Mucosa of stomach (tissue), 1 donor: Measurements from ENCODE around the gene ZSCAN26.

Experiments used
- H3K27me3 ChIP-seq: one replicate; pipeline ENCODE4 v1.7.0; 2013; ENCODE audit warnings: mild to moderate bottlenecking, low read length; ENCODE audit not compliant: control insufficient read depth, insufficient read depth
- H3K36me3 ChIP-seq: one replicate; pipeline ENCODE4 v1.7.0; 2013; ENCODE audit warnings: low read length; ENCODE audit not compliant: control insufficient read depth, insufficient read depth
- H3K4me1 ChIP-seq: one replicate; pipeline ENCODE4 v1.7.0; 2013; ENCODE audit warnings: mild to moderate bottlenecking, low read length; ENCODE audit not compliant: control insufficient read depth, insufficient read depth
- H3K4me3 ChIP-seq: one replicate; pipeline ENCODE4 v1.7.0; 2013; ENCODE audit warnings: low read length
- H3K9ac ChIP-seq: one replicate; pipeline ENCODE4 v1.7.0; 2013; ENCODE audit warnings: mild to moderate bottlenecking, low read length, moderate library complexity
- H3K9me3 ChIP-seq: one replicate; pipeline ENCODE4 v1.7.0; 2013; ENCODE audit warnings: mild to moderate bottlenecking, low read length, moderate library complexity; ENCODE audit not compliant: control insufficient read depth
- donor health status: Pancreatic carcinoma.

ZSCAN26 gene

DNA sequence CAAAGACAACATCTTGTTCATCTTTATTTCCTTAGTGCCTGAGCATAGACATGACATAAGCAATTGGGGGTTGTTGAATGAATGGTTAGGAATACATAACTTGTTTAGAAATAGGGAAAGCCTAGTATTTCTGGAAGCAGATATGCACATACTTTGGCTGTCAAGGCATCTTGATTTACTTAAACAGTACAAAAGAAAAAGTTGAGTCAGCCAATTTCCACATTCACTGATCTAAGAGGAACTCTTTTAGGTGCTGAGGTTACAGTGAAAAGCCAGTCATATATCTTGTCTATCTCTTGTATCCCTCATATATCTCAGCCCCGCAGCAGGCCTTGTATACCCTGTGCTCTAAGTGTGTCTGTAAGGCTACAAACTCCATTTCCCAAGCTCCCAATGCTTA is 26.5 kb upstream of the ZSCAN26 start:
- no peaks in the 10 kb centered on the region for H3K27me3 ChIP-seq
- no peak overlapping the region for H3K9ac ChIP-seq
- H3K4me1 ChIP-seq, result no peaks in the 10 kb centered on the region
- H3K9me3 ChIP-seq, result no peaks in the 10 kb centered on the region
- no peak overlapping the region for H3K4me3 ChIP-seq
- peaks cover 6% of the 10 kb centered on the region for H3K36me3 ChIP-seq

DNA sequence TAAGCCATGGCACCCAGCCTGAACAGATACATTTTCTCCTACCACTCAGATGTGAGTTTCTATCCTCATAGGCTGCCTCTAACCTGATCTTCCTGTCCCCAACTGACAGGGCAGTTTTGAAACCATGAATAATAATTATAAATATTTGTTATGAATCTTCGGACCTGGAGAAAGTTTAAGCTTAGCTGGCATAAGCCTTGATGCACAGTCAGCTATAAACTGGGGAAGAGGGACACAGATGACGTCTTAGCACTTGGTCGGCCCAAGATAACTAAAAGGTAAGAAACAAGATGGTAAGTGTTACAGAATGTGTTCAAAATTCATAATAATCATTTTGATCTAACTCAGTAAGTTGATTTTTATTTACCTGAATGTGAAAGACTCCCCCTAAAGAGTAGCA is 23.0 kb upstream of the ZSCAN26 start:
- H3K36me3 ChIP-seq, result peaks cover 6% of the 10 kb centered on the region
- no peak overlapping the region for H3K4me3 ChIP-seq
- H3K4me1 ChIP-seq, result no peaks in the 10 kb centered on the region
- no peaks in the 10 kb centered on the region for H3K27me3 ChIP-seq
- no peaks in the 10 kb centered on the region for H3K9me3 ChIP-seq
- no peak overlapping the region for H3K9ac ChIP-seq

DNA sequence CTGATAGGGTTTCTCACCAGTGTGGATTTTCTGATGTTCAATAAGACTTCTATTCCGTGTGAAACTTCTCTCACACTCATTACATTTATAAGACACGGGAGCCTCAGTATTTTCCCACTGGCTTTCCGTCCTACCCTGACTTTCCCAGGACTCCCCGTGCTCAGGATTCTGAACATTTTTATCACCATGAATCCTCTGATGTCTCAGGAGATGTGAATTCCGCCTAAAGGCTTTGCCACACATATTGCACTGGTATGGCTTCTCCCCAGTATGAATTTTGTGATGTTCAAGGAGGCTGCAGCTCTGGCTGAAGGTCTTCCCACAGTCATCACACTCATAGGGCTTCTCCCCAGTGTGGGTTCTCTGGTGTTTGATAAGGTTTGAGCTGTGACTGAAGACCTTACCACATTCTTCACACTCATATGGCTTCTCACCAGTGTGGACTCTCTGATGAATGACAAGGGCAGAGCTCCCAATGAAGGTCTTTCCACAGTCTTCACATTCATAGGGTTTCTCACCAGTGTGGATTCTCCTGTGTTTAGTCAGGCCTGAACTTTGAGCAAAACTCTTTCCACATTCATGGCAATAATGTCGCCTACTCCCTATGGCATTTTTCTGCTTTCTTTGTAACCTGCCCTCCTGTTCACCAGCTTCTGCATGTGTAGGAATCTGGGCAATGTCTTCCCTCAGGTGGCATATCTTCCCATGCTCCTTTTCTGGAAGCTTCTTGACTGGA is 21.6 kb upstream of the ZSCAN26 start:
- Histone ChIP-seq H3K4me3 (no peak overlapping the region), H3K27me3 (no peaks in the 10 kb centered on the region), H3K36me3 (peaks cover 6% of the 10 kb centered on the region), H3K9ac (no peak overlapping the region), H3K4me1 (peaks cover under 1% of the 10 kb centered on the region), H3K9me3 (no peaks in the 10 kb centered on the region)

DNA sequence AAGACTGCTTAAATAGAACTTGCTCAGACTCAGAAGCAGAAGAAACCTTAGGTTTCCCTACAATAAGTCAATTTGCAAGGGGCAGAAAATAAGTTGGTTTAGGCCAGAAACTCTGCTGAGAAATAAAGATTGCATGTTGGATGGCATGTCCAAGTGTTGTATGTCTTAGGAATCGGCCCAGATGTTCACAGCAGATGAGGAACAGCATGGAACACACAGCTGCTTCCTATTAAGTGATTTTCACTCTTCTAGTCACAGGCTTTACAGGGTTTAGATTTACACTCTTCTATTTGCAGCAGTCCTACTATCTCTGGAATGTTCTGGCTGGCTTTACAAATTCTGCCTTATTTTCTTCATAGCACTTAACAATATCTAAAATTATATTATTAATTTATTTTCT is 18.0 kb upstream of the ZSCAN26 start:
- Histone ChIP-seq H3K4me1 (peaks cover 15% of the 10 kb centered on the region), H3K9ac (no peak overlapping the region), H3K9me3 (no peaks in the 10 kb centered on the region), H3K36me3 (peaks cover 6% of the 10 kb centered on the region), H3K4me3 (no peak overlapping the region), H3K27me3 (no peaks in the 10 kb centered on the region)

DNA sequence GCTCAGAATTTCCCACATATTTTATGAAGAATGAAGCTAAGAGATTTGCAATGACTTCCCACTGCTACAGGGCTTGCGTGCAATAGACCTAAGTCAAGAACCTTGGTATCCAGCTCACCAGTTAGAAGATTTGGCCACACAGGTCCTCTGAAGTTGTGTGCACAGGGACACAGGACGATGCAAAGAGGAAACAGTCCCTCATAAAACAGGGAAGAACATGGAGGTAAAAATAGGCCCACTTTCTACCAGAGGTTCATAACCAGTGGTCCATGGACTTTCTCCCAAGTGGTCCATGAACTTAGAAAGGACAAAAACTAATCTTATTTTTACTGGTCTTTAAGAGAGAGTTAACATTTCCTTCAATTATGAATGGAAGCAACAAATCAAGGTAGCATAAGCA is 16.2 kb upstream of the ZSCAN26 start:
- peaks cover 3% of the 10 kb centered on the region for H3K27me3 ChIP-seq
- H3K36me3 ChIP-seq, result no peaks in the 10 kb centered on the region
- peaks cover 15% of the 10 kb centered on the region for H3K4me1 ChIP-seq
- no peak overlapping the region for H3K9ac ChIP-seq
- H3K9me3 ChIP-seq, result no peaks in the 10 kb centered on the region
- no peak overlapping the region for H3K4me3 ChIP-seq

DNA sequence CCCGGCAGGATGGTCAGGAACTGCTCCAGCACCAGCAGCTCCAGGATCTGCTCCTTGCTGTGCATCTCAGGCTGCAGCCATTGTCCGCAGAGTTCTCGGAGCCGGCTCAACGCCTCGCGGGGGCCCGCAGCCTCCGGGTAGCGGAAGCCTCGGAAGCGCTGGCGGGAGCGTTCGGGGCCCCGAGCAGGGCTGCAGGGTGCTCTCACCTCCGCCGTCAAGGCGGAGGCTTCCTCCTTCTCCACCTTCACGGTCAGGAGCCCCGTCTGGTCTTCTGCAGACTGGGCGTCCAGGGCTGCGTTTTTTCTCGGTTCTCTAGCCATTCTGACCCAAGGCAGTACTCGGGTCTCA is 15.3 kb upstream of the ZSCAN26 start:
- Histone ChIP-seq H3K4me3 (peak overlapping the region; percentile 98), H3K27me3 (peaks cover 3% of the 10 kb centered on the region), H3K36me3 (no peaks in the 10 kb centered on the region), H3K9ac (peak overlapping the region; percentile 80), H3K9me3 (no peaks in the 10 kb centered on the region), H3K4me1 (peaks cover 15% of the 10 kb centered on the region)

DNA sequence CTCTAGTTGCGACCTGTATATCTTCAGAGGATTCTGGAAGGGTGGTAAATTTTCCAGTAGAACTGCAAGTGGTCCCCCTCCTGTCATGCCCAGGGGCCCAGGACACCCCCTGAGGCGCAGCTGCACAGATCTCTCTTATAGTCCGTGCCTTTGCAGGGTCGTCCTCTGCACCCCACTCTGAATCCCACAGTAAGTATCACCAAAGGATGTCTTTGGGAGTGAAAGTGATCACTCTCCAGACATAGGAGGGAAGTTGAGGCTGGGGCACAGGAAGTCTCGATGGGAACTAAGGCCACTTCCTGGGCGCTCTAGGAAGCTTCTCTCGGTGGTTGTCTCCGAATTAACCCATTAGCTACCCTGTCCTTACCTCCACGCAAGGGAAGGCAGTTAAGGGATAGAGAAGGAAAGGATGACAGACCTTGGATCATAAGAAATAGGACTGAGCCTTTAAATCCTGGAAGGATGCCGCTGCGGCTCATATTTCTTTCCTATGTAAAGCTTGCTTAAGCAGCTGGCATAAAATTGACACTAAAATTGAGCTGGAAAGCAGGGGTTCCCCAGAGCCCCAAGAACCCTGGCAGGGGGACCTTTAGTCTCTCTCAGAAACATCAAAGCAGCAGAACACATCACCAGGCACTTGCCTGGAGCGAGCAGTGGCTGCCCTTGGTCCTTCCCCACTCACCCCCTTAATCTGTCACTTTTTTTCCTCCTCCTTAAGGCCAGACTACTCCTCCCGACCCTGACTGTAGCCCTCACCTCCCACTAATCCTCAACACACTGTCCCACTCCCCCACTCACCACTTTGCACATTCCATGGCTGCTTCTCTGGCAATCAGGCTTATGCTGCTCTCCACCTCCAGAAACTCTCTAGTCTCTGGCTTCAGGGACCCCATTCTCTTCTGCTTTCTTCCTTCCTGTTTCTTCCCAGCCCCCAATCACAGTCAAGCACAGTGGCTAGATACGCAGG is 14.7 kb upstream of the ZSCAN26 start, which contains the start of gene ZKSCAN4:
Gene ZKSCAN4 (minus strand): TSS at position 261 of the 967 bp plus-strand sequence. CDS start 289 bp downstream, outside the sequence.
- Histone ChIP-seq H3K36me3 (no peaks in the 10 kb centered on the region), H3K9me3 (no peaks in the 10 kb centered on the region), H3K4me3 (peak within 1 kb of the TSS; percentile 98), H3K27me3 (peaks cover 3% of the 10 kb centered on the region), H3K4me1 (peaks cover 15% of the 10 kb centered on the region), H3K9ac (peak within 1 kb of the TSS; percentile 80)

DNA sequence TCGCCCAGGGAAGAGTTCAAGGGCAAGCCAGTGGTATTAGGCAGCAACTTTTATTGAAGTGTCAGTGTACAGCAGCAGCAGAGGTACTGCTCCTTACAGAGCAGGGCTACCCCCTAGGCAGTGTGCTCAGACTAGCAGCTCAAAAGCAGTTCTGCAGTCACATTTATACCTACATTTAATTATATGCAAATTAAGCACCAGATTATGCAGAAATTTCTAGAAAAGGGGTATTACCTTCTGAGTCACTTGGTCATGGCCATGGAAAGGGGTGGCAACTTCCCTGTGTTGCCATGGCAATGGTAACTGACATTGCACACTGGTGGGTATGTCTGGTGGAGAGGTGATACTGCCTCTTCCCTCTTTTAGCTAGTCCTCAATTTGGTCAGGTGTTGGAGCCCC is 12.8 kb upstream of the ZSCAN26 start:
- Histone ChIP-seq H3K9me3 (no peaks in the 10 kb centered on the region), H3K27me3 (peaks cover 4% of the 10 kb centered on the region), H3K4me3 (no peak overlapping the region), H3K36me3 (no peaks in the 10 kb centered on the region), H3K9ac (no peak overlapping the region), H3K4me1 (peaks cover 16% of the 10 kb centered on the region)

DNA sequence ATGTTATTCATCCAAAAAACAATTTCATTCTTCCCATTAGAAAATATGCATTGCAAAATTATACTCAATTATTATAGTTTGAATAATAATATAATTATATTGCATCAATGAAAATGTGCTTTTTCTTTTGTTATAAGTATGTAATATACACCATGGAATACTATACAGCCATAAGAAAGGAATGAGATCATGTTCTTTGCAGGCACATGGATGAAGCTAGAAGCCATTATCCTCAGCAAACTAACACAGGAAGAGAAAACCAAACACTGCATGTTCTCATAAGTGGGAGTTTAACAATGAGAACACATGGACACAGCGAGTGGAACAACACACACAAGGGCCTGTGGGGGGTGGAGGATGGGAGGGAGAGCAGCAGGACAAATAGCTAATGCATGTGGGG is 9.9 kb upstream of the ZSCAN26 start:
- no peak overlapping the region for H3K4me3 ChIP-seq
- H3K36me3 ChIP-seq, result no peaks in the 10 kb centered on the region
- H3K9me3 ChIP-seq, result peaks cover 5% of the 10 kb centered on the region
- peaks cover 10% of the 10 kb centered on the region for H3K27me3 ChIP-seq
- H3K9ac ChIP-seq, result no peak overlapping the region
- H3K4me1 ChIP-seq, result peaks cover 13% of the 10 kb centered on the region

DNA sequence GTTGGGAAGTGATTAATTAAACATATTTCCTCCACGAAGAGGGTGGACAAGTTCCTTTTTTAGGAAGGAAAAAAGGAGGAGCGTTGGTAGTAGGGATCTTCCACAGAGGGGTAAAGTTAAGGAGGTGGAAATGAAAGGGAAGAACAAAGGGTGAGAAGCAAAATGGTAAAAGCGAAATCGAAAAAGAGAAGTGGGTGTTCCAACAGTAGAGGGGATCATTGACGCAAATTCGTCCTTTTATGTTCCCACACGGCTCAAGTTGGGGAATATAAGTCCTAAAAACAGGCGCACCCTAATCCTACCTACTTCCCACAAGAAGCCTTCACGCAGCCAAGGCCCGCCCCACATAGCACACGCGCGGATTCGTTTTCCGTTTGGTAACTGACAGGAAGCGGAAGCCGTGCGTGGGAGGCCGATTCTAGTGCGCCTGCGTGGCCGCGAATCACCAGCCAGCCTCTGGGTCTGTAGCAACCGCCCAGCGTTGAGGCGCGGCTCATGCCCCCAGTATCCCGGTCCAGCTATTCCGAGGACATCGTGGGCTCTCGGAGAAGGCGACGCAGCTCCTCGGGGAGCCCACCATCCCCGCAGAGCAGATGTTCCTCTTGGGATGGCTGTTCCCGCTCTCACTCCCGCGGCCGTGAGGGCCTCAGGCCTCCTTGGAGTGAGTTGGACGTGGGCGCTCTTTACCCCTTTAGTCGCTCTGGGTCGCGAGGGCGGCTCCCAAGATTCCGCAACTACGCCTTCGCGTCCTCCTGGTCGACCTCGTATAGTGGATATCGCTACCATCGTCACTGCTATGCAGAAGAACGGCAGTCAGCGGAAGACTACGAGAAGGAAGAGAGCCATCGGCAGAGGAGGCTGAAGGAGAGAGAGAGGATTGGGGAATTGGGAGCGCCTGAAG is 7.8 kb upstream of the ZSCAN26 start, which contains the start of gene NKAPL:
Gene NKAPL (plus strand): TSS at position 421 of the 901 bp plus-strand sequence. CDS start 75 bp downstream, at position 496.
- Histone ChIP-seq H3K4me3 (peak within 1 kb of the TSS; percentile 22), H3K36me3 (no peaks in the 10 kb centered on the region), H3K4me1 (peaks cover 6% of the 10 kb centered on the region), H3K27me3 (peaks cover 10% of the 10 kb centered on the region), H3K9me3 (peaks cover 5% of the 10 kb centered on the region), H3K9ac (no peak within 1 kb of the TSS)

DNA sequence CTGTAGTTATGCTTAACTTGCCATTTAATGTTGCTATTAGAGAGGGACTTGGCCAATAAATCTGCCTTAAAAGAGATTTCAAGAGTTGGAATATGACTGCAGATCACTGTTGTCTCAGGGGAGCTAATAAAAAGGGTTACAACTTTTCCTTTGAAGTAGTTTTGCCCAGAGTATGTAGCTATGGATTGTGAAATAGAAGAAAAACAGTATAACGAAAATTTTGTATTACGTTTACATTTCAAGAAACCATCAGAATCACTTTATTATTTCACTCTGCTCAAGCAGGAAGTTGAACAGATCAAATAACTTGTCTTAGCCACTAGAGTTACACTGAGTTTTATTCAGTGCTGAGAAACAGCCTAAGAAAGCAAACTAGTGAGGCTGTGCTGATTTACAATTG is 3.0 kb upstream of the ZSCAN26 start:
- H3K27me3 ChIP-seq, result peaks cover 7% of the 10 kb centered on the region
- peaks cover 14% of the 10 kb centered on the region for H3K4me1 ChIP-seq
- H3K36me3 ChIP-seq, result no peaks in the 10 kb centered on the region
- no peak overlapping the region for H3K9ac ChIP-seq
- peaks cover 5% of the 10 kb centered on the region for H3K9me3 ChIP-seq
- no peak overlapping the region for H3K4me3 ChIP-seq
